Midbrain (tissue), 1 donor: ENCODE data around the gene KIAA2012.
A peak's percentile ranks its signal among the peaks of the same experiment; 100 is the strongest.
"Not testable (repeated sequence)": the region's sequence is repeated elsewhere in the genome, so short reads cannot be mapped to it uniquely, and the experiment has no call there.

ENCODE experiments used
- DNase-seq: peaks from one replicate; lab custom pipeline; 2025; lab: John Stamatoyannopoulos, UW

KIAA2012 gene

DNA sequence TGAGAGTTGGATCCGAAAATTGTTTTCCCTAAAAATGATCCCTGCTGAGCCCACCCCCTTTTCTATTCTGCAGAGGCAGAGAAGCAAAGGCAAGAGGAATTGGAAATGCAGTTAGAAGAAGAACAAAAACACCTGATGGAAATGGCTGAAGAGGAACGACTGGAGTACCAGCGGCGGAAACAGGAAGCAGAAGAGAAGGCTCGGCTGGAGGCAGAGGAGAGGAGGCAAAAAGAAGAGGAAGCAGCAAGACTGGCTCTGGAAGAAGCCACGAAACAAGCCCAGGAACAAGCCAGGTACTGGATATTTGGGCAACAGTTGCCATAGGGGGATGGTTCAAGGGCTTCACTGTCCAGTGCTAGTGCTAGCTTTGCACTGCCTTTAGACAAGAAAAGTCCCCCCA, 123.7 kb downstream of the KIAA2012 start:
- no peak for DNase-seq

DNA sequence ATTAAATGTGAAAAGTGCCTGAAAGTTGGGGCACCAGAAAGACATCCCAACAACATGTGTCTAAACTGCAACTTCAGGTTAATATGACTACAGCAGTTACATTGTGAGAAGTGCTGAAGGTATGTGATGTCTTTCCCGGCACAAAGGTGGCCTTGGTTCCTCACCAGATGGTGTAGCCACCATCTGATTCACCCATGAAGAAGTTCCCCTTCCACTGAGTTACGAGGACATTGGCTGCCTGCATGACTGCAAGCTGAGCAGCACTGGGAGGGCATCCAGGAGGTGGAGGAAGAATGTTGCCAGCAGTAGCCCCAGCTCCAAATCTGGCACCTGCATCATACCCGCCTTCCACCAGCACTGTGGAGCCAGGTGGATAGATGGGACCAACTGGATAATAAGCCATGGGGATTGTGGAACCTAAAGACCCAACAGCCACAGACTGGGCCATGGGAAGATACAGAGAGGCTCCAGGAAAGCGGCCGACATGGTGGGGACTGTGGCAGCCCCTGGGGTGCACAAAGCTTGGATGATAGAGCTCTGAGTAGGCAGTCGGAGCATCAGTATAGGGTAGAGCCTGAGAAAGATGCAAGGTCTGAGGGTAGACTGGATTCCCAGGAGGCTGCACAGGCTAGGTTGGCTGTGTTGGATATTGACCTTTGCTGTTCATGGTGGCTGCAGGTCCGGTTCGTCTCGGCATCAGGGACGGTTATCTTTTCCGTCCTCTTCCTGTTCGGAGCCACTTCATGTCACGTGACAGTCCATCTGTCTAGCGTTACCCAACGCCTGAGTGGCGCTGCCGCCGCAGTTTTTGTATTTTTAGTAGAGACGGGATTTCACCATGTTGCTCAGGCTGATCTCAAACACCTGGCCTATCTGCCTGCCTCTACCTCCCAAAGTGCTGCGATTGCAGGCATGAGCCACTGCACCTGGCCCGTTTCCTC, 128.4 kb downstream of the KIAA2012 start:
- no peak for DNase-seq

DNA sequence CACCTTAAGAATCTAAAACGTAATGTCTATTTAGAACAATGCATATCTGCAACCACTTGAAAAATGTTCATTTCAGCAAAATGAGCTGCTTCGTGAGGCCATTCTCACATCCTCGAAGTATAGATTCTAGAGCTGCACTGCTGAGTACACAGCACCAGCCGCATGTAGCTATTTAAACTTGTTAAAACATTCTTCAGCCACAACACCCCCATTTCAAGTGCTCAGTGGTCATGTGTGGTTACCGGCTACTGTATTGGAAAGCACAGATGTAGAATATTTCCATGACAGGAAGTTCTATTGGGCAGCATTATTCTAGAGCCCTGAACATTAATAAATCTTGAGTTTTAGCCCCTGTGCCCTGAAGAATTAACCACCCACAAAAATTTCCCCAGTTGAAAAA, 130.3 kb downstream of the KIAA2012 start:
- DNase-seq, result no peak

DNA sequence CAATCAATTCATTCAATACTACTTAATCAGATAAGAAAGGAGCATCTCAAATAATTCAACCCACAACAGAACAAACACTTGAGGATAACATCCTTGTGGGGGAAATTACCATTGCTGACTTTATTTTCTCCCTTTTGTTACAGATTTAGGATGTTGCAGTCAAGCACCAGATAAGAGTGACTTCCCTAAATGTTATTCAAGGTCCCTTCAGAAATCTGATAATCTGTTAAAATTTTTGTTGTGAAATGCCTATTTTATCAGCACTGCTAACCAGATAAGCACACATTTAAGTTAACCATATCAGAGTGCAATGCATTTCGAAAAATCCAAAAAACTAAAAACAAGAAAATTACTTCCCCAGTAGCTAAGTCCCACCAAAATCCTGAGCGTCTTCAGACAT, 131.8 kb downstream of the KIAA2012 start:
- no peak for DNase-seq

DNA sequence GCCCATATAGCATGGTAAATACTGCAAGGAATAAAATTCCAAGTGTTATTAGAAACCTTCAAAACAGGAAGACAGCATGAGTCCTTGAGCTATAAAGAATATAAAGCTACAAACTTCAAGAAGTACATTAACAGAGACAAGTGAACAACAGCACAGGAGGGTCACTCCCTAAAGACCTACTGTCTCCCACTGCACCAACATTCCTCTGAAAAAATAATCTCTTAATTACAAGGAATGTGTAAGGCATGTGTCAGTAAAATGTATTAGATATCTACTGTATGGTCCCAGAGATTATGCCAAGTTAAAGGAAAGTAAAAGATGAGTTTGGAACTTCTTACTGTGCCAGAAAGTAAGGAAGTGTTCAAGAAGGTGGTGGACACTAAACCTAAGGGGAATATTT, 135.5 kb downstream of the KIAA2012 start:
- no peak for DNase-seq

DNA sequence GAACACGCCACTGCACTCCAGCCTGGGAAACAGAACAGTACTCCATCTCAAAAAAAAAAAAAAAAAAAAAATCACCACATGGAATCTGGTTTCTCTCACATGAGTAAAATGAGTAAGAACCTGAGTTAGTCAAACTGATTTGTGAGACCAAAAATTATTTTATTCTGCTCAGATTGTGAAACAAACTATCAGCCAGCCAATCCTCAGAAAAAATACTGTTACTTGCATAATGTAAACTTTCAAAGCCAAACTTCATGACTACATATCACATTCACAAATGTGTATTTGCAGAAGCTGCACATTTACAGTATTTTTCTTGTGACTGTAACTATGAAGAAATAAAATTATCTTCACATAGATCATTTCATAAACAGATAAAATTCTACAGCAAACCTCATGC, 142.1 kb downstream of the KIAA2012 start:
- no peak for DNase-seq

DNA sequence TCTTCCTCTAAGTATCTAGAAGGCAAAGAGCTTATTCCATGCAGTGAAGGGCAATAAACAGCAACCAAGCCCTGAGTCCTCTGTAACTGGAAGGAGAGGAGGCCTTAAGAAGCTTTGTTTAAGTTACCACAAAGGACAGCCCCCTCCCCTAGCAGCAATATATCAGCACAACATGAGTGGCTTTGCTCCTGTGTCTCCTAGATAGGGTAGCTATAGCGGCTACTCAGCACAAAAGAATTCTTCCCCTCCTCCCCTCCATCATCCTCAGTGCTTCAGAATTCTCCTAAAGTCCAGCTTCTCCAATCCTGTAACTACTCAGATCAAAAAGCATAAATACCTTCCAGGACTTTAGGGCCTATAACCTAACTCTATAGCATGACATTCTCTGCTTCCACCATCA, 148.8 kb downstream of the KIAA2012 start:
- DNase-seq, result no peak

DNA sequence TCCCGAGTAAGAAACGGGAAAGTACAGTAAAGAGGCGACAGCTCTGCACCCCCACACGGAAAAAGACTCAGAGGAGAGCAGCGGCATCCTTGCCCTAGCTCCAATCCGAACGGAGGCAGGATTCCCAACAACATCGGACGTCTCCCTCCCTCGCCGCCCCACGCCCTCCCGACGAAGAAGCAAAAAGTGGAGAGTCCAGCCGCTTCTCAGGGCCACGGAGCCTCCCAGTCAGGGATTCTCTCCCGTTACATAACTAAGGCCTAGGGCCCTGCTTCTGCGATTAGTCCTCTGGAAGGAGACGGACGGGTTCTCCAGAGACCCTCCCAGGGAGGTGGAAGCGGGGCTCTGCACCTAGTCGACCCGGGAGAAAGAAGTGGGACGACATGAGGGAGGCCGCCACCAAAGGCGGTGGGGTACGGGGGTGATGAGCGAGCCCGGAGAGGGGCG, 164.8 kb downstream of the KIAA2012 start:
- DNase-seq, result peak; percentile 20

DNA sequence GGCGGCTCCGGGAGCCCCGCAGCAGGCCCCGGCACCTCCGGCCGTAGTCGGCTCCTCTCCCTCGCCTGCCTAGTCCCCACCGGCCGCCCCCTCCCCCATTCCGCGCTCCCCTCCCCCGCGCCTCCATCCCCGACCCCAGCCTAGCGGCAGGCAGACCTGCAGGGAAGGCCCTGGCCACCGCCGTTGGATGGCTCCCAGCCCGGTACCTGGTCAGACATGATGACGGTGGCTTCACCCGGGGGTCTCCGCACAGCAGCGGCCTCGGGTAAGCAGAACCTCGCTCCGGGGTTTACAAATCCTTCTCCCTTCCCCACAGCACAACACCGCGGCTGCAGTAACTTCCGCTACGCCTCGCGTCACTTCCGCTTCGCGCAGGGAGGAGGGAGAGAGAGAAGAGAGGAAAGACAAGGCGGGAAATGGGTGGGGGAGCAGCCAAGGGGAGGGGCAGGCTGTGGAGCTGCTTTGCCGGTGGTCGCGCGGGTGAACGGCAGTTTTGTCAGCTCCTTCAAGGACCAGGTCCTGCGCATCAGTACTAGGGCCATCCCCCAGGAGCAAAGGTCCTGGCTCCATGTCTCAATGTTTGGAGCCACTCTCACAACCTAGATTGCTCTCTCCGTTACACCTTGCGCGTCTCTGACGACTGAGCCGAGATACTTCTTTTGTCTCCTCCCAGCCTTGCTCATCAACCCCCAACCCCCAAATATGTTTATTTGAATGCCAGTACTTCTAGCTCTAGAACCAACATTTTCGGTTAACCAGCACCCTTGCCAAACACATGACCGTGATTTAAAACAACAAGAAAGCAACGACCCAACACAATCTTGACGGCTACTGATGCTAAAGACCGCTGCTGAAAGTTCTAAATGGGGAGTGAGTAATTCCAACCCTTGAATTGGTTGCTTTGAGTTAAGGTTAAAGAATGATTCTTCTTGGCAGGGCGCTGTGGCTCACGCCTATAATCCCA, 165.5 kb downstream of the KIAA2012 start, which contains the start of gene SUMO1:
TSS of gene SUMO1 (minus strand) at position 364 of the 964 bp plus-strand sequence. CDS start at position 218, 146 bp downstream.
- DNase-seq, result peak; percentile 92

DNA sequence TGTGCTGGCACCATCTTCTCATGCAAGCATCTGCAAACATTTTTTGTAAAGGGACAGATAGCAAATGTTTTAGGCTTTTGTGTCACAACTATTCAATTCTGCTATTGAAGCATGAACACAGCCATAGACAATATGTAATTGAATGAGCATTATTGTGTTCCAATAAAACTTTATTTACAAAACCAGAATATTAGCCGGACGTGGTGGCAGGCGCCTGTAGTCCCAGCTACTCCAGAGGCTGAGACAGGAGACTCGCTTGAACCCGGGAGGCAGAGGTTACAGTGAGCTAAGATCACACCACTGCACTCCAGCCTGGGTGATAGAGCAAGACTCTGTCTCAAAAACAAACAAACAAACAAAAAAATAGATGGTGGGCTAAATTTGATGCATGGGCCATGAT, 174.7 kb downstream of the KIAA2012 start:
- DNase-seq, result not testable (repeated sequence)

DNA sequence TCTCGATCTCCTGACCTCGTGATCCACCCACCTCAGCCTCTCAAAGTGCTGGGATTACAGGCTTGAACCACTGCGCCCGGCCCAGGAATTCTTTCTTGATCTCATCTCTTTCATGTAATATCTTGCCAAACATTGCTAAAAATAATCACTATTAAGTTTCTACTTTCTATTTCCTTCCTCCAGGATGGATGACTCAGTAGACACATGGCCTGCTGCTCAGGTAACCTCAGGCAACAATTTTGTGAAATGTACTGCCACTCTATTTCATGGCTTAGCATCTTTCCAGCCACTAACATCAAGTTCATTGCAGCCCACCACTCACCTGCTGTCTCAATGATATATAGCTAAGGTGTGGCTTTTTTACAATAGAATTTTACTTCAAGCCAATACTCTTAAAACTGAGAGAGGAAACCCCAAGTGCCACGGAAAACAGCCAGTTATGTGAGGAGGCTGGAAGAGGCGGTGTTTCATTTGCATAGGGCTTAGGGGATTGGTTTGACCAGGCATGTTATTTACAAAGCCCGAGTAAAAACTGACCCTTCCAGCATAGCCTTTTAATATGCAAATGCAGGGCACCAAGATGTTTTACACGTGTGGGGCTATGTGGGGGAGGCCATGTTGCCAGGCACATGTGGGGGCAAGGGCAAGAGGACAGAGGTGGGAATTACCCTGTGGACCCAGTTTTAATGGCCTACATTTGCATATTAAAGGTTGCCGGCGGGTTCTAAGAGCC, 176.6 kb downstream of the KIAA2012 start:
- DNase-seq, result no peak

DNA sequence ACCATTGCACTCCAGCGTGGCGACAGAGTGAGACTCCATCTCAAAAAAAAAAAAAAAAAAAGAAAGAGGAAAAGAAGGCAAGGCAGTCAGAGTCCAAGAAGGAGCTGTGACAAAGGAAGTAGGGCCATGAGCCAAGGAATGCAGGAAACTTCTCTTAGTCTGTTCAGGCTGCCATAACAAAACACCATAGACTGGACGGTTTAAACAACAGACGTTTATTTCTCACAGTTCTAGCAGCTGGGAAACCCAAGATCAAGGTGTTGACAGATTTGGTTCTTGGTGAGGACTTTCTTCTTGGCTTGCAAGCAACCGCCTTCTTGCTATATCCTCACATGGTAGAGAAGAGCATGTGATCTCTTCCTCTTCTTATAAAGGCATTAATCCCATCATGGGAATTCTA, 178.4 kb downstream of the KIAA2012 start:
- no peak for DNase-seq
